ENCODE data around the gene TSG101.

DNA sequence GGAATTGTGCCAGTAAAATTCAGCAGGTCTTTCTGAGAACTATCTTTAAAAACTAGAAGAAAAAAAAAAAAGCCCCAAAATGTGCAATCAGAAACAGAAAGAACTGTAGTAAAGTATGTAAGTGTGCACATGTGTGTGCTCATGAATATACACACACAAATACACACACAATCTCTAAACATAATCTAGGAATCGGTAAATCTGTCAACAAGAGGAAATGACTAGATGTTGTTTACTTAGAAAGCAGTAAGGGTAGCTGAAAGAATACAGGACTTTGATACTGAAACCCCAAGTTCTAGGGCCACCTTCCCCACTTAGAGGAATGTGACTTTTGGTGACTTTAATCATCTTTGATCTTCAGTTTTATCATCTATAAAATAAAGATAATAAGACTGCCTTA, 48.6 kb upstream of the TSG101 start:
- TF ChIP-seq, protein P1, sequence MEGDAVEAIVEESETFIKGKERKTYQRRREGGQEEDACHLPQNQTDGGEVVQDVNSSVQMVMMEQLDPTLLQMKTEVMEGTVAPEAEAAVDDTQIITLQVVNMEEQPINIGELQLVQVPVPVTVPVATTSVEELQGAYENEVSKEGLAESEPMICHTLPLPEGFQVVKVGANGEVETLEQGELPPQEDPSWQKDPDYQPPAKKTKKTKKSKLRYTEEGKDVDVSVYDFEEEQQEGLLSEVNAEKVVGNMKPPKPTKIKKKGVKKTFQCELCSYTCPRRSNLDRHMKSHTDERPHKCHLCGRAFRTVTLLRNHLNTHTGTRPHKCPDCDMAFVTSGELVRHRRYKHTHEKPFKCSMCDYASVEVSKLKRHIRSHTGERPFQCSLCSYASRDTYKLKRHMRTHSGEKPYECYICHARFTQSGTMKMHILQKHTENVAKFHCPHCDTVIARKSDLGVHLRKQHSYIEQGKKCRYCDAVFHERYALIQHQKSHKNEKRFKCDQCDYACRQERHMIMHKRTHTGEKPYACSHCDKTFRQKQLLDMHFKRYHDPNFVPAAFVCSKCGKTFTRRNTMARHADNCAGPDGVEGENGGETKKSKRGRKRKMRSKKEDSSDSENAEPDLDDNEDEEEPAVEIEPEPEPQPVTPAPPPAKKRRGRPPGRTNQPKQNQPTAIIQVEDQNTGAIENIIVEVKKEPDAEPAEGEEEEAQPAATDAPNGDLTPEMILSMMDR (IDR thresholded peaks at IDR 0.05; ENCODE audit: low read depth, low read length): no peak
- TF ChIP-seq MYC (IDR thresholded peaks at IDR 0.05; ENCODE audit: low read depth, low read length): no peak

Measured in NB4 (cell line).